Lower leg skin (tissue), 3 donors: ENCODE measurements around the gene AP5Z1.

ENCODE experiments used
- POLR2A ChIP-seq, 2 donors: fragments of 450-650 bp; IDR thresholded peaks; one replicate each; pipeline ENCODE4 v1.6.1; 2016 to 2017; ENCODE audit warnings: antibody characterized with exemption in 2 of 2, mild to moderate bottlenecking in 1 of 2, moderate library complexity in 1 of 2
- TF ChIP-seq, protein P1 (sequence below), 3 donors: fragments of 450-650 bp; IDR thresholded peaks; one replicate each; pipeline ENCODE4 v1.5.1; 2016; ENCODE audit warnings: antibody characterized with exemption in 3 of 3, mild to moderate bottlenecking in 3 of 3, moderate library complexity in 2 of 3

DNA sequence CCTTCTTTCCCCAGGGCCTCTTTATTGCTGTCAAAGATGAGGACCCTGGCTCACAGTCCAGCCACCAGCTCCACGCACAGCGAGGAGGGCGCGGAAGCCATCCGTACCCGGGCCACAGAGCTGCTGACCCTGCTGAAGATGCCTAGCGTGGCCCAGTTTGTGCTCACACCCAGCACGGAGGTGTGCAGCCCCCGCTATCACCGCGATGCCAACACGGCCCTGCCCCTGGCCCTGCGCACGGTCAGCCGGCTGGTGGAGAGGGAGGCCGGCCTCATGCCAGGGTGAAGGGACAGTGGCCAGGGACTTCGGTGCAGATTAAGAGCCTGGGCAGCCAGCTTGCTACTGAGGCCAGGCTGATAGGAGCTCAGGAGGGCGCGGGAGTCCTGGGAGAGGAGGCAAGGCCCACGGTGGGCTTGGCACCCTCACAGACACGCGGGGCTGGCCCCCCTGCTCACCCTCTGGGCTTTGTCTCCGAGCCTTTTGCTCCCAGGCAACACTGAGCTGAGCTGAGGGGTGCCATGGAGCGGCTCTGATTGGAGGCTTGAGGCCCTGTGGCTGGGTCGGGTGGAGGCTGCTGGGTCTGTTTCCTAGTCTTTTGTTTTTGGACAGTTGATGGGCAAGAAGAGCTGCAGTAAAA lies 15.8 kb downstream of the AP5Z1 start:
- TF ChIP-seq, protein P1, sequence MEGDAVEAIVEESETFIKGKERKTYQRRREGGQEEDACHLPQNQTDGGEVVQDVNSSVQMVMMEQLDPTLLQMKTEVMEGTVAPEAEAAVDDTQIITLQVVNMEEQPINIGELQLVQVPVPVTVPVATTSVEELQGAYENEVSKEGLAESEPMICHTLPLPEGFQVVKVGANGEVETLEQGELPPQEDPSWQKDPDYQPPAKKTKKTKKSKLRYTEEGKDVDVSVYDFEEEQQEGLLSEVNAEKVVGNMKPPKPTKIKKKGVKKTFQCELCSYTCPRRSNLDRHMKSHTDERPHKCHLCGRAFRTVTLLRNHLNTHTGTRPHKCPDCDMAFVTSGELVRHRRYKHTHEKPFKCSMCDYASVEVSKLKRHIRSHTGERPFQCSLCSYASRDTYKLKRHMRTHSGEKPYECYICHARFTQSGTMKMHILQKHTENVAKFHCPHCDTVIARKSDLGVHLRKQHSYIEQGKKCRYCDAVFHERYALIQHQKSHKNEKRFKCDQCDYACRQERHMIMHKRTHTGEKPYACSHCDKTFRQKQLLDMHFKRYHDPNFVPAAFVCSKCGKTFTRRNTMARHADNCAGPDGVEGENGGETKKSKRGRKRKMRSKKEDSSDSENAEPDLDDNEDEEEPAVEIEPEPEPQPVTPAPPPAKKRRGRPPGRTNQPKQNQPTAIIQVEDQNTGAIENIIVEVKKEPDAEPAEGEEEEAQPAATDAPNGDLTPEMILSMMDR (IDR thresholded peaks at IDR 0.05): no peak
- no peak for TF ChIP-seq POLR2A (IDR thresholded peaks at IDR 0.05)
